MM.1S (cell line): ENCODE data around the gene PLXNA4.

Experiments used
- CTCF ChIP-seq: fragments of 300-600 bp; sonication (generic); IDR thresholded peaks from 2 replicates; pipeline ENCODE4 v1.5.1; 2016; ENCODE audit warnings: antibody characterized with exemption, low read length, mixed read lengths
- EZH2phosphoT487 ChIP-seq: fragments of 300-600 bp; sonication (generic); IDR thresholded peaks from 2 replicates; pipeline ENCODE4 v1.6.1; 2018; ENCODE audit warnings: antibody characterized with exemption, low read length

DNA sequence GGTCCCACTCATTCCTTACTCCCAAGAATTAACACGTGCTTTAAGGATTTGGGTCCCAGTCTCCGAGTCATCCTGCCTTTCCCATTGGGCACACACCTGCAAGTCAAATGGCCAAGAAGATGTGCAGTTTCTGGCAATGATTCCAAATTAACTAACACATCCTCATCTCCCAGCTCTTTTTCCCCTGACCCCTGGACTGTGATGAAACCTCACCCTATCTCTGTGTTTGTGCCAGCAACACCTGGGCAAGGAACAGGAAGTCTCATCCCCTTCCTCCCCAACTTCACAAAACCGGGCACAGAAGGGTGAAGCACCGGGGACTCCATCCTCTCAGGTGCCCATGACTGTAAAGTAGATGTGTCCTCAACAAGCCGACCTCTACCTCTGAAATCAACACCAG is 54.8 kb downstream of the PLXNA4 start:
- no peak for TF ChIP-seq EZH2phosphoT487
- TF ChIP-seq CTCF: no peak
